HepG2 (cell line): Measurements from ENCODE around the gene RUNDC1. TPM values are rescaled to one million over a fixed set of nuclear protein-coding genes. Genes with fewer than 3 reads are reported as not detected.

Source experiments
- MZF1 ChIP-seq: sonication (generic); formaldehyde crosslinking; IDR thresholded peaks from 2 replicates; pipeline ENCODE4 v1.8.1; 2023; ENCODE audit warnings: mild to moderate bottlenecking, missing genetic modification reagents, borderline replicate concordance
- SRSF9 ChIP-seq: fragments of 200-400 bp; formaldehyde crosslinking; IDR thresholded peaks from 2 replicates; pipeline ENCODE4 v1.6.1; 2018; ENCODE audit warnings: borderline replicate concordance, mild to moderate bottlenecking, low read depth, low read length; ENCODE audit not compliant: insufficient read depth, poor library complexity, severe bottlenecking
- TCF7L2 ChIP-seq: IDR thresholded peaks from 2 replicates; pipeline ENCODE4 v1.6.1; 2011; ENCODE audit warnings: mild to moderate bottlenecking, low read depth, low read length, moderate library complexity
- ZNF30 ChIP-seq: sonication (generic); formaldehyde crosslinking; IDR thresholded peaks from 2 replicates; pipeline ENCODE4 v1.5.0; 2020; ENCODE audit warnings: mild to moderate bottlenecking, missing genetic modification reagents
- ZNF724P ChIP-seq: sonication (generic); formaldehyde crosslinking; IDR thresholded peaks from 2 replicates; pipeline ENCODE4 v1.8.0; 2022; ENCODE audit warnings: missing genetic modification reagents, borderline replicate concordance
- ZNF781 ChIP-seq: sonication (generic); formaldehyde crosslinking; IDR thresholded peaks from 2 replicates; pipeline ENCODE4 v1.5.1; 2020; ENCODE audit warnings: borderline replicate concordance, mild to moderate bottlenecking, missing genetic modification reagents; ENCODE audit errors: not compliant biosample characterization
- polyA plus RNA-seq, 8 experiments: library from polyadenylated mRNA; depleted of rRNA in 3 of 8; stranded (reverse) in 7 of 8; unstranded in 1 of 8; fragments of >200 nt; fragmentation: Illumina TruSeq in 4 of 8; extraction: Trizol in 4 of 8; gene quantifications; 2 replicates each; pipeline versions ENCODE4 v1.2.1 to v1.2.3, GENCODE V29; 2011 to 2016; ENCODE audit warnings: low read depth in 4 of 8, missing spikeins in 1 of 8, mixed read lengths in 1 of 8; ENCODE audit not compliant: insufficient read depth in 1 of 8
- total RNA-seq, 5 experiments: library from RNA; depleted of rRNA; stranded (reverse); fragments of >200 nt; fragmentation: Illumina TruSeq; extraction: Trizol; gene quantifications; 2 replicates each; pipeline ENCODE4 v1.2.3, GENCODE V29; 2016; ENCODE audit warnings: low read depth in 1 of 5
- TF ChIP-seq, protein P1 (sequence below): sonication (generic); formaldehyde crosslinking; IDR thresholded peaks from 2 replicates; pipeline ENCODE4 v1.5.0; 2020; ENCODE audit warnings: mild to moderate bottlenecking, missing genetic modification reagents, borderline replicate concordance
- TF ChIP-seq, protein P2 (sequence below): sonication (generic); formaldehyde crosslinking; IDR thresholded peaks from 2 replicates; pipeline ENCODE4 v1.8.1; 2022; ENCODE audit warnings: mild to moderate bottlenecking, missing genetic modification reagents
- TF ChIP-seq, protein P3 (sequence below): sonication (generic); formaldehyde crosslinking; IDR thresholded peaks from 2 replicates; pipeline ENCODE4 v1.4.0; 2020; ENCODE audit warnings: missing genetic modification reagents
- TF ChIP-seq, protein P4 (sequence below): sonication (generic); formaldehyde crosslinking; IDR thresholded peaks from 2 replicates; pipeline ENCODE4 v1.5.0; 2020; ENCODE audit warnings: missing genetic modification reagents
- TF ChIP-seq, protein P5 (sequence below): sonication (generic); formaldehyde crosslinking; conservative IDR thresholded peaks from 2 replicates; pipeline ENCODE4 v1.5.0; 2020; ENCODE audit warnings: missing genetic modification reagents

Gene RUNDC1
- total and polyA plus RNA-seq, 2 of the 13 experiments (the other 11 are each of a cell fraction or from before 2014, with no cell fraction given) = 10.3 to 11.4 TPM

DNA sequence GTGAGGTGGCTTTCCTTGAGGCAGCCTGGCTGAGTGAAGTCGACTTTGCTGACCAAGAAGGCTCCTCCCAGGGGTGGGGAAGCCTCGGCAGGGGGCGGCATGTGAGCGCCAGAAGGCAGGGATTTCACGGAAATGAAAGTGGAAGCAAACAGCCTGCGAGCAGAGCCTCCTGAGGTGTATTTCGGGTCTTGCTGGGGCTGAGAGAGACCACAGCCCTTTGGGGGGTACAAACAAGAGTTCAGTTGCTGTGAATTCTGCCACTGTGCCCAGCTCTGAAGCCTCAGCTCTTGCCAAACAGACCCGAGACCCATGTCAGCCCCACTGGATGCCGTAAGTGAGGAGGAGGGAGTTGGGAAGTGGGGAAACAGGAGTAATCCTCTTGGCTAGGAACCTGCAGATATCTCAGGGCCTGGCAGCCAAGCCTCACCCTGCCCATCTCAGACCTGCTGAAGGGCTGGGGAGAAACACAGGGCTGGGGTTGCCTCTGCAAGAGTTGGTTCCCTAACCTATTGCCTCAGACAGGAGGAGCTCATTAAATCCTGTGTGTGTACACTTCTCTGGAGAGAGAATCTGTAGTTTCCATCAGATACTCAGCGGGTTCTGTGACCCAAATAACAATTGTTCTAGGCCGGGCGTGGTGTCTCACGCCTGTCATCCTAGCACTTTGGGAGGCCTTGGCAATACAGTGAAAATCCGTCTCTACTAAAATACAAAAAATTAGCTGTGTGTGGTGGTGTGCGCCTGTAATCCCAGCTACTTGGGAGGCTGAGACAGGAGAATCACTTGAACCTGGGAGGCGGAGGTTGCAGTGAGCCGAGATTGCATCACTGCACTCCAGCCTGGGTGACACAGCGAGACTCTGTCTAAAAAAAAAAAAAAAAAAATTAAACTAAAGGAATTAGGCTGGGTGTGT is 26.5 kb downstream of the RUNDC1 start, which contains the start of gene IFI35 (continued):
- no peak for TF ChIP-seq TCF7L2
- TF ChIP-seq, protein P1, sequence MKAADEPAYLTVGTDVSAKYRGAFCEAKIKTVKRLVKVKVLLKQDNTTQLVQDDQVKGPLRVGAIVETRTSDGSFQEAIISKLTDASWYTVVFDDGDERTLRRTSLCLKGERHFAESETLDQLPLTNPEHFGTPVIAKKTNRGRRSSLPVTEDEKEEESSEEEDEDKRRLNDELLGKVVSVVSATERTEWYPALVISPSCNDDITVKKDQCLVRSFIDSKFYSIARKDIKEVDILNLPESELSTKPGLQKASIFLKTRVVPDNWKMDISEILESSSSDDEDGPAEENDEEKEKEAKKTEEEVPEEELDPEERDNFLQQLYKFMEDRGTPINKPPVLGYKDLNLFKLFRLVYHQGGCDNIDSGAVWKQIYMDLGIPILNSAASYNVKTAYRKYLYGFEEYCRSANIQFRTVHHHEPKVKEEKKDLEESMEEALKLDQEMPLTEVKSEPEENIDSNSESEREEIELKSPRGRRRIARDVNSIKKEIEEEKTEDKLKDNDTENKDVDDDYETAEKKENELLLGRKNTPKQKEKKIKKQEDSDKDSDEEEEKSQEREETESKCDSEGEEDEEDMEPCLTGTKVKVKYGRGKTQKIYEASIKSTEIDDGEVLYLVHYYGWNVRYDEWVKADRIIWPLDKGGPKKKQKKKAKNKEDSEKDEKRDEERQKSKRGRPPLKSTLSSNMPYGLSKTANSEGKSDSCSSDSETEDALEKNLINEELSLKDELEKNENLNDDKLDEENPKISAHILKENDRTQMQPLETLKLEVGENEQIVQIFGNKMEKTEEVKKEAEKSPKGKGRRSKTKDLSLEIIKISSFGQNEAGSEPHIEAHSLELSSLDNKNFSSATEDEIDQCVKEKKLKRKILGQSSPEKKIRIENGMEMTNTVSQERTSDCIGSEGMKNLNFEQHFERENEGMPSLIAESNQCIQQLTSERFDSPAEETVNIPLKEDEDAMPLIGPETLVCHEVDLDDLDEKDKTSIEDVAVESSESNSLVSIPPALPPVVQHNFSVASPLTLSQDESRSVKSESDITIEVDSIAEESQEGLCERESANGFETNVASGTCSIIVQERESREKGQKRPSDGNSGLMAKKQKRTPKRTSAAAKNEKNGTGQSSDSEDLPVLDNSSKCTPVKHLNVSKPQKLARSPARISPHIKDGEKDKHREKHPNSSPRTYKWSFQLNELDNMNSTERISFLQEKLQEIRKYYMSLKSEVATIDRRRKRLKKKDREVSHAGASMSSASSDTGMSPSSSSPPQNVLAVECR (CRISPR knock-in tag) = peak; percentile 66; the same call in 1 of the 2 replicates
- TF ChIP-seq SRSF9 = no peak
- TF ChIP-seq, protein P2, sequence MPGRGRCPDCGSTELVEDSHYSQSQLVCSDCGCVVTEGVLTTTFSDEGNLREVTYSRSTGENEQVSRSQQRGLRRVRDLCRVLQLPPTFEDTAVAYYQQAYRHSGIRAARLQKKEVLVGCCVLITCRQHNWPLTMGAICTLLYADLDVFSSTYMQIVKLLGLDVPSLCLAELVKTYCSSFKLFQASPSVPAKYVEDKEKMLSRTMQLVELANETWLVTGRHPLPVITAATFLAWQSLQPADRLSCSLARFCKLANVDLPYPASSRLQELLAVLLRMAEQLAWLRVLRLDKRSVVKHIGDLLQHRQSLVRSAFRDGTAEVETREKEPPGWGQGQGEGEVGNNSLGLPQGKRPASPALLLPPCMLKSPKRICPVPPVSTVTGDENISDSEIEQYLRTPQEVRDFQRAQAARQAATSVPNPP = no peak
- TF ChIP-seq, protein P3, sequence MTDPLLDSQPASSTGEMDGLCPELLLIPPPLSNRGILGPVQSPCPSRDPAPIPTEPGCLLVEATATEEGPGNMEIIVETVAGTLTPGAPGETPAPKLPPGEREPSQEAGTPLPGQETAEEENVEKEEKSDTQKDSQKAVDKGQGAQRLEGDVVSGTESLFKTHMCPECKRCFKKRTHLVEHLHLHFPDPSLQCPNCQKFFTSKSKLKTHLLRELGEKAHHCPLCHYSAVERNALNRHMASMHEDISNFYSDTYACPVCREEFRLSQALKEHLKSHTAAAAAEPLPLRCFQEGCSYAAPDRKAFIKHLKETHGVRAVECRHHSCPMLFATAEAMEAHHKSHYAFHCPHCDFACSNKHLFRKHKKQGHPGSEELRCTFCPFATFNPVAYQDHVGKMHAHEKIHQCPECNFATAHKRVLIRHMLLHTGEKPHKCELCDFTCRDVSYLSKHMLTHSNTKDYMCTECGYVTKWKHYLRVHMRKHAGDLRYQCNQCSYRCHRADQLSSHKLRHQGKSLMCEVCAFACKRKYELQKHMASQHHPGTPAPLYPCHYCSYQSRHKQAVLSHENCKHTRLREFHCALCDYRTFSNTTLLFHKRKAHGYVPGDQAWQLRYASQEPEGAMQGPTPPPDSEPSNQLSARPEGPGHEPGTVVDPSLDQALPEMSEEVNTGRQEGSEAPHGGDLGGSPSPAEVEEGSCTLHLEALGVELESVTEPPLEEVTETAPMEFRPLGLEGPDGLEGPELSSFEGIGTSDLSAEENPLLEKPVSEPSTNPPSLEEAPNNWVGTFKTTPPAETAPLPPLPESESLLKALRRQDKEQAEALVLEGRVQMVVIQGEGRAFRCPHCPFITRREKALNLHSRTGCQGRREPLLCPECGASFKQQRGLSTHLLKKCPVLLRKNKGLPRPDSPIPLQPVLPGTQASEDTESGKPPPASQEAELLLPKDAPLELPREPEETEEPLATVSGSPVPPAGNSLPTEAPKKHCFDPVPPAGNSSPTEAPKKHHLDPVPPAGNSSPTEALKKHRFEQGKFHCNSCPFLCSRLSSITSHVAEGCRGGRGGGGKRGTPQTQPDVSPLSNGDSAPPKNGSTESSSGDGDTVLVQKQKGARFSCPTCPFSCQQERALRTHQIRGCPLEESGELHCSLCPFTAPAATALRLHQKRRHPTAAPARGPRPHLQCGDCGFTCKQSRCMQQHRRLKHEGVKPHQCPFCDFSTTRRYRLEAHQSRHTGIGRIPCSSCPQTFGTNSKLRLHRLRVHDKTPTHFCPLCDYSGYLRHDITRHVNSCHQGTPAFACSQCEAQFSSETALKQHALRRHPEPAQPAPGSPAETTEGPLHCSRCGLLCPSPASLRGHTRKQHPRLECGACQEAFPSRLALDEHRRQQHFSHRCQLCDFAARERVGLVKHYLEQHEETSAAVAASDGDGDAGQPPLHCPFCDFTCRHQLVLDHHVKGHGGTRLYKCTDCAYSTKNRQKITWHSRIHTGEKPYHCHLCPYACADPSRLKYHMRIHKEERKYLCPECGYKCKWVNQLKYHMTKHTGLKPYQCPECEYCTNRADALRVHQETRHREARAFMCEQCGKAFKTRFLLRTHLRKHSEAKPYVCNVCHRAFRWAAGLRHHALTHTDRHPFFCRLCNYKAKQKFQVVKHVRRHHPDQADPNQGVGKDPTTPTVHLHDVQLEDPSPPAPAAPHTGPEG (CRISPR knock-in tag) = 0 out of 2 replicates have a peak, but pooled peaks have one; percentile 26
- TF ChIP-seq ZNF781 (CRISPR knock-in tag) = no peak
- TF ChIP-seq, protein P4, sequence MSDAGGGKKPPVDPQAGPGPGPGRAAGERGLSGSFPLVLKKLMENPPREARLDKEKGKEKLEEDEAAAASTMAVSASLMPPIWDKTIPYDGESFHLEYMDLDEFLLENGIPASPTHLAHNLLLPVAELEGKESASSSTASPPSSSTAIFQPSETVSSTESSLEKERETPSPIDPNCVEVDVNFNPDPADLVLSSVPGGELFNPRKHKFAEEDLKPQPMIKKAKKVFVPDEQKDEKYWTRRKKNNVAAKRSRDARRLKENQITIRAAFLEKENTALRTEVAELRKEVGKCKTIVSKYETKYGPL = no peak
- TF ChIP-seq ZNF724P (CRISPR knock-in tag) = no peak
- TF ChIP-seq ZNF30 (CRISPR knock-in tag) = no peak
- TF ChIP-seq, protein P5, sequence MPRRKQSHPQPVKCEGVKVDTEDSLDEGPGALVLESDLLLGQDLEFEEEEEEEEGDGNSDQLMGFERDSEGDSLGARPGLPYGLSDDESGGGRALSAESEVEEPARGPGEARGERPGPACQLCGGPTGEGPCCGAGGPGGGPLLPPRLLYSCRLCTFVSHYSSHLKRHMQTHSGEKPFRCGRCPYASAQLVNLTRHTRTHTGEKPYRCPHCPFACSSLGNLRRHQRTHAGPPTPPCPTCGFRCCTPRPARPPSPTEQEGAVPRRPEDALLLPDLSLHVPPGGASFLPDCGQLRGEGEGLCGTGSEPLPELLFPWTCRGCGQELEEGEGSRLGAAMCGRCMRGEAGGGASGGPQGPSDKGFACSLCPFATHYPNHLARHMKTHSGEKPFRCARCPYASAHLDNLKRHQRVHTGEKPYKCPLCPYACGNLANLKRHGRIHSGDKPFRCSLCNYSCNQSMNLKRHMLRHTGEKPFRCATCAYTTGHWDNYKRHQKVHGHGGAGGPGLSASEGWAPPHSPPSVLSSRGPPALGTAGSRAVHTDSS (CRISPR knock-in tag) = 0 out of 2 replicates have a peak, but pooled peaks have one; percentile 79
- no peak for TF ChIP-seq MZF1 (CRISPR knock-in tag)
